SKM-1 treated with dmso at 0.1 percent for 144 hours (cell line): ENCODE data around the gene WDFY2.

Source experiments
- DNase-seq: peaks from one replicate; lab custom pipeline; 2025; ENCODE audit not compliant: unreplicated experiment; lab: John Stamatoyannopoulos, UW

The WDFY2 gene

GRCh38 chr13:51697181-51697580 is 112.9 kb downstream of the WDFY2 start:
- DNase-seq = no peak

DNA sequence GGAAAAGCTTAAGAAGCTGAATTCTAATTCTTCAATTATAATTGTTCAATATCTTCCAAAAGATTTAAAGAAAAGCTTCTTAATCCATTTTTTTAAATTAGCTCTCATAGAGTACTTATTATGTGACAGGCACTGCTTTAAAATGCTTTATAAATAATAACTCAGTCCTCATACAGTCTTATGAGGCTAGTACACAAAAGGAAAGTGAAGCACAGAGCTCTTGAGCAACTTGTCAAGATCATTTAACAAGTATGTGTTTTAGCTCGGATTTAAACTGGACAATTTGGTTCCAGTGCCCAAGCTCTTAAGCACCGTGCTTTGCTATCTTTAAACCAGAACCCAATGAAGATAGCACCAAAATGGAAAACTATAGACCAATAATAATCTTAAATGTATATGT is 113.6 kb downstream of the WDFY2 start:
- DNase-seq = no peak

DNA sequence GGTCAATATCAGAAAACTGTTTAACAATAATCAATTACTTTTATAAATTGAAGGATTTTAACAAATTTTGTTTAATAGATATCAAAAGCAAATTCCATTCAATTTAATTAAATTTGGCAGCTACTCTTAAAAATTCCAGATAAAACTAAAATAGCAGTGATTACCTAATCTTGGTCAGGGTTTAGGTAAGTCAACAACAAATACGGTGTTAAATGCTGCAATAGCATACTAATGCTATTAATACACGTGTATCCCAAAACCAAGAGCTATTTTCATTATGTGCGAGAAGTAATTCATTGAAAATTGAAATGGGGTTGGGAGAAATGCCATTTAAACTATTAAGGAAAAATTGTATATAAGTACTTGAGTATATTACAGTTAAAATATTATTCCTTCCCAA is 114.1 kb downstream of the WDFY2 start:
- no peak for DNase-seq

DNA sequence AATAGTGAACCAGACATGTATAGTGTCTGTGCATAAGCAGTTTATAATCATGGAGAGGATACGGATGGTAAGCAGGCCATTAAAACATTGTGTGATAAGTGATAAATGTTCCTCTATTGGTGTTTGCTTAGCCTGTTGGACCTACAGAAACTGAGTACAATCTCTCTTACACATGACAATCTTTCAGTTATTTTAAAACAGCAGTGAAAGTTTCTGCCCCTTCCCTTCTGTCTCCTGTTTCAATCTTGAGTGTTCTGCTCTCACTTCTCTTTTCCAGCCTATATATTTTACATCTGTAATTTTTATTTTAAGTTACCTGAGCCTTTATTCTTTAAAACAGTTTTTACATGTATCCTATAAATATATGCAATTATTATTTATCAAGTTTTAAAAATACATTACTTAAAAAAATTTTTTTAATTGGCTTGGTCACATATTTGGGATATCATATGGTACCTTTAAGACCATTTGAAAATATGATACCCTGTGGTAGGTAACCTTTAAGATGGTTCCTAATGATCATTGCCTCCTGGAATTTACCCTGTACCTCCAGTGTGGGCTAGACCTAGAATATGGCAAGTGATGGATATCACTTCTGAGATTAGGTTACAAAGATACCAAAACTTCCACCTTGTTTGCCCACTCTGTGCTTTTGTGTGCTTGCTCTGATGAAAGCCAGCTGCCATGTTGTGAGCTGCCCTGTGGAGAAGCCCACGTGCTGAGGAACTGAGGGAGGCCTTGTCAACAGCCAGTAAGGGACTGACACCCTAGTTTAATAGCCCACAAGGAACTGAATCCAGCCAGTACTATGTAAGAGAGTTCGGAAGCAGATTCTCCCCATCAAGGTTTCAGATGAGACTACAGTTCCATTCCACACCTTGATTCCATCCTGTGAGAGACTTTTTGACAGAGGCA is 120.4 kb downstream of the WDFY2 start:
- DNase-seq = no peak

DNA sequence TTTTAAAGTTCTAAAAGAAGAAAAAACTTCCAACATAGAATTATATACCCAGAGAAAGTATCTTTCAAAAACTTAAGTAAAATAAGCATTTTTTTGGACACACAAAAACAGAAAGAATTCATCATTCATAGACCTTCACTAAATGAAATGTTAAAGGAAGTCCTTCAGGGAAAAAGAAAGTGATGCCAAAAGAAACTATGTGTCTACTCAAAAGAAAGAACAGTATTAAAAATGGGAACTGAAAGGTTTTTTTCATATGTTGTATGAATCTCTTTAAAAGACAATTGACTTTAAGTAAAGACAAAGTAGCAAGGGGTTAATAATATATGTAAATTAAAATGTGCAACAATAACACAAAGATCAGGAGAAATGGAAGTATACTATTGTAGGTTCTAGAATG is 123.2 kb downstream of the WDFY2 start:
- DNase-seq = no peak

DNA sequence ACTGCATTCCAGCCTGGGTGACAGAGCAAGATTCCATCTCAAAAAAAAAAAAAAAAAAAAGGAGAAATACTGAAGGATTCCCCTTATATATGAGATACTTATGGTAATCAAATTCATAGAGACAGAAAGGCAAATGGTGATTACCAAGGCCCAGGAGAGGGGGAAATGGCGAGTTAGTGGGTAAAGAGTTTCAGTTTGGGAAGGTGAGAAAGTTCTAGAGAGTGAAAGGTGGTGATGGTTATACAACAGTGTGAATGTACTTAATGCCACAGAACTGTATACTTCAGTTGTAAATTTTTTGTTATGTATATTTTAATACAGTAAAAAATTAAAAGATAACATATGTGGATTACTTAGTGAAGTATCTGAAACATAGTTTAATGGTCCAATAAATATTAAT is 129.5 kb downstream of the WDFY2 start:
- no peak for DNase-seq

DNA sequence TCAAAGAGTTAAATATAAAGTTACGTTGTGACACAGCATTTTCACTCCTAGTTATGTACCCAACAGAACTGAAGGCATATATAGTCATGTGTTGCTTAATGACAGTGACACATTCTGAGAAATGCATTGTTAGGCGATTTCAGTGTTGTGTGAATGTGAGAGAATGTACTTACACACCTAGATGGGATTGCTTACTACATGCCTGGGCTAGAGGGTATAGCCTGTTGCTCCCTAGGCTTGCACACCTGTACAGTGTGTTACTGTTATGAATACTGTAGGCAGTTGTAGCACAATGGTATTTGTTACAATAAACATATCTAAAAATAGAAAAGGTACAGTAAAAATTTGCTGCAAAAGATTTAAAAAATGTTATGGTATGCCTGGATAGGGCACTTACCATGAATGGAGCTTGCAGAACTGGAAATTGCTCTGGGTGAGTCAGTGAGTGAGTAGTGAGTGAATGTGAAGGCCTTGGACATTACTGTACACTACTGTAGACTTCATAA is 130.5 kb downstream of the WDFY2 start:
- DNase-seq = peak; percentile 5

DNA sequence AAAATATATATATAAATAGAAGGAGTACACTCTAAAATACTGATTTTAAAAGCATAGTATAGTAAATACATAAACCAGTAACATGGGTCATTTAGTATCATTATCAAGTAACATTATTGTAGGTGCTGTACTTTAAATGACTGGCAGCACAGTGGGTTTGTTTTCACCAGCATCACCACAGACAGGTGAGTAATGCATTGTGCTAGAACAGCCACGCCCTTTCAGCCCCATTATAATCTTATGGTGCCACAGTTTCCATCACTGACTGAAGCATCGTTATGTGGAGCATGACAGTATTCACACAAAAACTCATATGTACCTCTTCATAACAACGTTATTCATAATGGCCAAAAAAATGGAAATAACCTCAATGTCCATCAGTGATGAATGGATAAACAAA is 131.4 kb downstream of the WDFY2 start:
- no peak for DNase-seq

DNA sequence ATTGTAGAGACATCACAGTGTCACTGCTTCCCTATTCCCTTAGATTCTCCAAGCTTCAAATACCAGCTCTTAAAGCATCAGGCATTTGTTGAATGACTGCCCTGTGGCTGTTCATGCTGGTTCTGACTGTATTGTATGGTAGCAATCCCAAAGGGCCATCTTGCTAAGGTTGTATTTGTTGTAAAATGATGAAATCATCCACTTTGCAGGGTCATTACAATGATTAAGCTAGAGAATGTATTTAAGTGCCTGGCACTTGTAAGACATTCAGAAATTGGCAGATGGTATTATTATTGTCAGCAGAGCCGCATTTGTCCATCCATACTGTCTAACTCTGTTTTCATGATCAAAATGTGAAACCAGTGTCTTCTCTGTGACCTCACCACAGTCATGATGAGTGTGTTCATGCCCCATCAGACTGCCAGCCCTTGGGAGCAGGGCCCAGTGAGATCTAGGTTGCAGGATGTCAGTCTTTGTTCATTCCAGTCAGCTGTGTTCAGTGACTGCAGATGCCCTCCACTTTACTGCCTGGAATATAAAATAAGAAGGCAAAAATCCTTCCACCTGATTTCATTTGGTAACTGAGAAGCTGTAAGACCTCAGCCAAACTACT is 133.6 kb downstream of the WDFY2 start:
- DNase-seq = no peak

DNA sequence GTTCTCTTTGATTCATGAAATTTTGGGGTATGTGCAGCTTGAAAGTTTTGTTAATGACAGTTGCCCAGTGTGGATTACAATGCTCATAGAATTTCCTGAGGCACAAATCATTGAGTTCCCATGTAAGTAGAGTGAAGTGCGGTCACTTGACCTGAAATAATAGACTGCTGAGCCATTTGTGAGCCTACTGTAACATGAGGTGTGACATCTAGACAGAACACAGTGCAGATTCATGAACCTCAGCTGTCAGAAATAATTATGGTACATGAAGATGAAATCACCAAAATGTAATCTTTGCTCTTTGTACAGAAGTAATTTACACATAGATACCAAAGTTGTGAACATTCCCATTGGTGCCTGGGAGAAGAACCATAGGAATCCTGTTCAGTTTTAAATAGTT is 135.1 kb downstream of the WDFY2 start:
- no peak for DNase-seq

- DNase-seq = no peak
These were observed 137.2 kb downstream of the WDFY2 start for GRCh38 chr13:51721496-51721895.

GRCh38 chr13:51723529-51723928 is 139.3 kb downstream of the WDFY2 start:
- DNase-seq = no peak

DNA sequence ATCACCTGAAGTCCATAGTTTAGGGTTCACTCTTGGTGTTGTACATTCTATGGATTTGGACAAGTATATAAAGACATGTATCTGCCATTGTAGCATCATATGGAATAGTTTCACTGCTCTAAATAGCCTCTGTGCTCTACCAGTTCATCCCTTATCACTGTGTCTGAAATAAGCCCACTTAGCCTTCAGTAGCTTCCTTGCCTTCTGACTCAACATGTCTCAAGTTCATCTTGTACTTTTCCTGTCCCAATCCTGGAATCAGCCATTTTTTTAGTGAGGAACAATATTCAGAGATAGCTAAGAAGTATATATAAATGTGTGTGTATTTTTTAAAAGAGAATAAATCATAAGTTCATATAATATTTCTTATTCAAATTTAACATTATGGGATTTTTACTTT is 140.5 kb downstream of the WDFY2 start:
- no peak for DNase-seq

DNA sequence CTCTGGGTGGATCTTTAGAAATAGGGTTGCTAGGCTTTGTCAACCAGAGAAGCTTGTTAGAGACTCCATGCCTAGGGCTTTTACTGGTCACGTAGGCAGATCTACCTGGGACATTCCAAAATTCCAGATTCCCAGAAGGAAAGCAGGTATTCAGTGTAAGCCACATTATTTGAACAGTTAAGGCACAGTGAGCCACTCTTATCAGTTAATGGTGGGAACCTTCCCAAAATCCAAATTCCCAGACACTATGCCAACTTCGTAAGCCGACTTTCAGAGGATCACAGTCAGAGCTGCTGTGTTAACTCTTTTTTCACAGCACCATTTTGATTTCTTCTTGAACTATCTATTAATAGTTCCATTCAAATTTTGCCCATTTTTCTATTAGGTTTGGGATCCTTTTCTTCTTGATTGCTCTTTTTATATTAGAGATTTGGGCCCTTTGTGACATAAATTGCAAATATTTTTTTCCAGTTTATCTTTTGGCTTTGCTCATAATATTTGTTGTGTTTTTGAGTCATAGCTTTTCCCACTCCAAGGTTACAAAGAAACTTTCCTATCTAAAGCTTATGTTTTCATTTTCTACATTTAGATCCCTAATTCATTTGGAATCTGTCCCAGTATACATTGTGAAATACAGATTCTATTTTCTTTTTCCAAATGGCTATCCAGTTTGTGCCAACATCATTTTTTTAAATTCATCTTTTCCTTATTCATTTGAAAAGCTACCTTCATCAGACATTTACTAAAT is 142.4 kb downstream of the WDFY2 start:
- DNase-seq = no peak

DNA sequence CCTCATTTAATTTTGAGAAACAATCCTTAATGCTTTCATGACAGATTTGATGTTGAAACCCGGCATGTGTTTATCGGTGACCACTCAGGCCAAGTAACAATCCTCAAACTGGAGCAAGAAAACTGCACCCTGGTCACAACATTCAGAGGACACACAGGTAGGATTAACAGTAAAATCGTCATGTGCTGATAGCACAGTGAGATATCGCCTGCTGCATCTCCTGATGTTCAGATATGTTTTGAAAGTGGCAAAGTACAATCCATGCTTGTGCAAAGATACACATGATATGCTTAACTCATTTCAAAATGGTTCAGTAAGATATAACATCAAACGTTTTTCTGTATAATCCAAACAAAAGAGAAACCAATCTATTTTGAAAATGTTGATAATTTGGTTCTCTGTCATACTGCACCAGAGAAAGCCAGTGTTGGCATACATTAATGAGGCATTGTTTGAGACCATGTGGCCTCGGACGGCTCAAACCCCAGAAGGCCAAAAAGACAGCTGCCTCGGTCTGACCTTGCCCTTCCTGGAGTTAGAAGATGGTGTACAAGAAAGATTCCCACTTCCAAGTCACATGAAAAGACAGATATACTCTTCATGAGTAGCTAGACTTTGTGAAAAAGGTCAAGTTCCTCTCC is 143.5 kb downstream of the WDFY2 start:
- DNase-seq = no peak

- no peak for DNase-seq
These were observed 144.0 kb downstream of the WDFY2 start for GRCh38 chr13:51728275-51728673.

- DNase-seq = peak; percentile 23
These were observed 144.7 kb downstream of the WDFY2 start for GRCh38 chr13:51728972-51729371.

- DNase-seq = no peak
These were observed 145.7 kb downstream of the WDFY2 start for GRCh38 chr13:51729866-51730553.

DNA sequence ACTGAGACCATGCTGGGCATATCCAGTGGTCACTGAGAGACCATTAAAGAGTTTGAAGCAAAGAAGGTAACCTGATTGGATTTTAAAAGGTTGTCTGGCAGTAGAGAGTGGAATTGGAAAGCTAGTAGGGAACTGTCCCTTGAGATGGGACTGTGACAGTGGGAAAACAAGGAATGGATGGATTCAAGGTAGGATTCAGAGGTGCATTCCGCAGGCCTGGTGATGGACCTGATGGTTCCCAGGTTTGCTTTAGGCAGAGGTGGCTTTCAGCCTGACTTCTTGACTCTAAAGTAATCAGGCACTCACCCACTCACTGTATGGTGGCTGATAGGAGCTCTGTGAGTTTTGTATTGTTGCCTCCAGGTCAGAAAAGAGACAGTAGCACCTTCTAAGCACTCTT is 146.7 kb downstream of the WDFY2 start:
- DNase-seq = no peak

GRCh38 chr13:51731759-51732158 is 147.5 kb downstream of the WDFY2 start:
- no peak for DNase-seq
